K562 (cell line): ENCODE results near the gene EXOC2. TPM values are rescaled to one million over a fixed set of nuclear protein-coding genes. Genes with fewer than 3 reads are reported as not detected.
A peak's percentile ranks its signal among the peaks of the same experiment; 100 is the strongest.

Experiments
- ATAC-seq: fragments of 200-7000 bp; cut with Tn5 transposase; 3 replicates; pipeline ENCODE4 v1.9.1; 2020; ENCODE audit warnings: moderate library complexity
- BruUV-seq: library from RNA; stranded (reverse); fragments of 400-500 nt; replicated peaks from 2 replicates; lab custom pipeline; 2021; lab: Mats Ljungman, UMichigan
- CTCF ChIA-PET: fragments of 300-600 bp; formaldehyde crosslinking; extraction: SDS; loops from one replicate; lab custom pipeline; 2021; ENCODE audit warnings: low intra/inter-chr PET ratio; lab: Yijun Ruan, JAX
- POLR2A ChIA-PET: fragments of 300-600, 350-650 bp; sonication (Branson Sonifier 250); formaldehyde crosslinking; extraction: SDS; loops from one replicate; lab custom pipeline; 2021; ENCODE audit warnings: antibody characterized with exemption, inconsistent platforms; lab: Yijun Ruan, JAX
- DNase-seq, 4 experiments: peaks; one replicate each; pipeline versions ENCODE4 v3.0.0 to v3.0.0-alpha.2; 2011 to 2018; ENCODE audit warnings: low spot score in 3 of 4, mixed read lengths in 3 of 4; ENCODE audit errors: extremely low read depth in 1 of 4
- FAIRE-seq: peaks from 2 replicates; lab custom pipeline; 2011; peaks lifted over from hg19 to GRCh38; lab: Jason Lieb, UNC
- H2AFZ ChIP-seq: 2 replicates; pipeline ENCODE4 v1.6.0; 2011; ENCODE audit warnings: low read depth, low read length, control low read depth, inconsistent platforms
- H3K27ac ChIP-seq: fragments of 200-600 bp; 3 replicates; pipeline ENCODE4 v1.8.0; 2011; ENCODE audit warnings: low read depth, mild to moderate bottlenecking, control low read depth, inconsistent platforms, low read length, moderate library complexity, mixed read lengths; ENCODE audit errors: extremely low read depth
- H3K27me3 ChIP-seq, 2 experiments: fragments of 300-600 bp in 1 of 2; 2 replicates in 1 of 2; 3 replicates in 1 of 2; pipeline versions ENCODE4 v1.6.0 to v1.8.0; 2011; ENCODE audit warnings: inconsistent platforms in 2 of 2, low read length in 2 of 2, mild to moderate bottlenecking in 1 of 2, mixed read lengths in 1 of 2, moderate library complexity in 1 of 2; ENCODE audit not compliant: control insufficient read depth in 2 of 2, insufficient read depth in 2 of 2
- H3K36me3 ChIP-seq: fragments of 300-600 bp; 3 replicates; pipeline ENCODE4 v1.8.0; 2011; ENCODE audit warnings: mild to moderate bottlenecking, low read length, inconsistent platforms; ENCODE audit not compliant: control insufficient read depth, insufficient read depth
- H3K4me1 ChIP-seq, 2 experiments: fragments of 200-600 bp in 1 of 2; replicated peaks in 1 of 2; 2 replicates in 1 of 2; 3 replicates in 1 of 2; pipeline versions ENCODE4 v1.5.1 to v1.8.0; 2011; ENCODE audit warnings: inconsistent platforms in 2 of 2, low read length in 2 of 2, mild to moderate bottlenecking in 1 of 2, mixed read lengths in 1 of 2, moderate library complexity in 1 of 2; ENCODE audit not compliant: control insufficient read depth in 2 of 2, insufficient read depth in 2 of 2
- H3K4me2 ChIP-seq: 2 replicates; pipeline ENCODE4 v1.6.1; 2011; ENCODE audit warnings: low read length, control low read depth, inconsistent platforms, mixed read lengths; ENCODE audit not compliant: insufficient read depth
- H3K4me3 ChIP-seq: fragments of 200-600 bp; sonication (generic), shearing (Covaris generic); 2 replicates; pipeline ENCODE4 v1.5.1; 2016; ENCODE audit warnings: control low read depth, inconsistent platforms
- H3K79me2 ChIP-seq: fragments of 200-600 bp; 3 replicates; pipeline ENCODE4 v1.8.0; 2011; ENCODE audit warnings: low read length, inconsistent platforms; ENCODE audit not compliant: control insufficient read depth, insufficient read depth
- H3K9ac ChIP-seq, 2 experiments: 2 replicates each; pipeline versions ENCODE4 v1.6.0 to v1.6.1; 2011; ENCODE audit warnings: low read depth in 2 of 2, low read length in 2 of 2, control low read depth in 1 of 2, inconsistent platforms in 1 of 2, mild to moderate bottlenecking in 1 of 2, mixed read lengths in 1 of 2; ENCODE audit not compliant: insufficient read depth in 1 of 2
- H3K9me1 ChIP-seq: one replicate; pipeline ENCODE4 v1.6.0; 2011; ENCODE audit warnings: inconsistent platforms, mild to moderate bottlenecking, low read length, moderate library complexity; ENCODE audit not compliant: control insufficient read depth, insufficient read depth
- H3K9me3 ChIP-seq: replicated peaks from 2 replicates; pipeline ENCODE4 v1.5.1; 2011; ENCODE audit warnings: low read depth, low read length, inconsistent platforms; ENCODE audit not compliant: control insufficient read depth, insufficient read depth
- H4K20me1 ChIP-seq: replicated peaks from 2 replicates; pipeline ENCODE4 v1.6.1; 2011; ENCODE audit warnings: low read length, inconsistent platforms, mixed read lengths; ENCODE audit not compliant: control insufficient read depth, insufficient read depth
- ATF1 ChIP-seq, 2 experiments: fragments of 450-650 bp in 1 of 2; IDR thresholded peaks; 2 replicates each; pipeline ENCODE4 v1.6.1; 2016; ENCODE audit warnings: missing compliant biosample characterization in 1 of 2, missing genetic modification characterization in 1 of 2
- C11orf30 ChIP-seq: fragments of 450-650 bp; IDR thresholded peaks from 2 replicates; pipeline ENCODE4 v1.6.1; 2016; ENCODE audit warnings: low read depth, mild to moderate bottlenecking
- CBX1 ChIP-seq: sonication (generic); IDR thresholded peaks from 2 replicates; pipeline ENCODE4 v1.6.1; 2016; ENCODE audit warnings: antibody characterized with exemption, low read depth, mild to moderate bottlenecking
- CBX8 ChIP-seq: fragments of 200-600 bp; sonication (generic); IDR thresholded peaks from 2 replicates; pipeline ENCODE4 v1.6.1; 2012; ENCODE audit warnings: borderline replicate concordance, mixed run types, low read depth, mild to moderate bottlenecking, moderate library complexity, mixed read lengths, low read length, control low read depth, inconsistent platforms; ENCODE audit not compliant: poor library complexity, severe bottlenecking; ENCODE audit errors: extremely low read depth
- CHD4 ChIP-seq: fragments of 200-600 bp; sonication (generic); IDR thresholded peaks from 3 replicates; pipeline ENCODE4 v1.6.1; 2012; ENCODE audit warnings: low read depth, mild to moderate bottlenecking, mixed read lengths, low read length, inconsistent platforms; ENCODE audit not compliant: insufficient read depth, insufficient replicate concordance, poor library complexity, severe bottlenecking
- KDM1A ChIP-seq, 2 experiments: fragments of 450-650 bp; IDR thresholded peaks; 2 replicates each; pipeline ENCODE4 v1.6.1; 2016; ENCODE audit warnings: mild to moderate bottlenecking in 2 of 2
- MAFG ChIP-seq: fragments of 450-650 bp; conservative IDR thresholded peaks from 2 replicates; pipeline ENCODE4 v1.6.1; 2016; ENCODE audit warnings: missing genetic modification characterization, missing compliant biosample characterization
- MAFK ChIP-seq: IDR thresholded peaks from 2 replicates; pipeline ENCODE4 v1.6.1; 2011; ENCODE audit warnings: low read length, improper control_type of control experiment
- MBD2 ChIP-seq: sonication (generic); IDR thresholded peaks from 2 replicates; pipeline ENCODE4 v1.6.1; 2016; ENCODE audit warnings: low read depth, borderline replicate concordance
- POLR2AphosphoS2 ChIP-seq: IDR thresholded peaks from 2 replicates; pipeline ENCODE4 v1.6.1; 2012; ENCODE audit warnings: low read length, improper control_type of control experiment
- TAF9B ChIP-seq: fragments of 450-650 bp; IDR thresholded peaks from 2 replicates; pipeline ENCODE4 v1.6.1; 2018; ENCODE audit warnings: mild to moderate bottlenecking; ENCODE audit not compliant: partially characterized antibody
- TEAD2 ChIP-seq: fragments of 450-650 bp; IDR thresholded peaks from 2 replicates; pipeline ENCODE4 v1.6.1; 2016; ENCODE audit warnings: missing genetic modification characterization, control low read depth, missing compliant biosample characterization
- ZFP91 ChIP-seq: sonication (generic); formaldehyde crosslinking; IDR thresholded peaks from 2 replicates; pipeline ENCODE4 v1.8.0; 2022; ENCODE audit warnings: mild to moderate bottlenecking, missing genetic modification reagents
- ZKSCAN1 ChIP-seq: fragments of 150-350 bp; IDR thresholded peaks from 2 replicates; pipeline ENCODE4 v1.6.1; 2016; ENCODE audit warnings: low read depth, low read length
- ZNF316 ChIP-seq: fragments of 450-650 bp; IDR thresholded peaks from 2 replicates; pipeline ENCODE4 v1.6.1; 2016
- ZNF444 ChIP-seq: fragments of 250-450 bp; sonication (Bioruptor Pico); IDR thresholded peaks from 2 replicates; pipeline ENCODE4 v1.4.0; 2020; ENCODE audit warnings: mild to moderate bottlenecking, moderate library complexity
- ZNF584 ChIP-seq: fragments of 200-800 bp; sonication (Bioruptor generic); IDR thresholded peaks from 2 replicates; pipeline ENCODE4 v1.6.1; 2016; ENCODE audit warnings: low read depth, mild to moderate bottlenecking, missing genetic modification characterization, missing compliant biosample characterization
- WGBS: fragments of 100-300 bp; shearing (Covaris generic); methylation state at CpG from one replicate; pipeline ENCODE4 v1.1.6; 2016; ENCODE audit warnings: low coverage, mixed read lengths; ENCODE audit not compliant: insufficient coverage; ENCODE audit errors: missing lambda C conversion rate; 5-methylcytosine and 5-hydroxymethylcytosine counted together
- in situ Hi-C: fragments of 300-500 bp; cut with MboI; formaldehyde crosslinking; loops from 4 replicates; pipeline ENCODE4 v1.15.0; 2018; ENCODE audit warnings: inconsistent platforms, mixed read lengths
- intact Hi-C: fragments of 100-400 bp; cut with micrococcal nuclease; formaldehyde crosslinking; loops from 2 replicates; pipeline ENCODE4 v1.14.2; 2022
- polyA plus RNA-seq, 8 experiments: library from polyadenylated mRNA; depleted of rRNA in 4 of 8; stranded (reverse) in 5 of 8; unstranded in 3 of 8; fragments of >200 nt; fragmentation: Nextera tagmentation in 2 of 8; fragmentation: Illumina TruSeq in 1 of 8; extraction: Ambion mirVana in 2 of 8; extraction: Trizol in 1 of 8; gene quantifications; 2 replicates each; pipeline versions ENCODE4 v1.2.1 to v1.2.3, GENCODE V29; 2011 to 2014; ENCODE audit warnings: inconsistent platforms in 1 of 8, missing spikeins in 1 of 8
- total RNA-seq, 7 experiments: library from RNA; depleted of rRNA in 6 of 7; stranded (reverse); fragments of >200 nt in 6 of 7; fragmentation: Illumina TruSeq in 2 of 7; extraction: Trizol in 2 of 7; gene quantifications; 2 replicates each; pipeline versions ENCODE4 v1.2.1 to v1.2.3, GENCODE V29; 2011 to 2021; ENCODE audit warnings: low replicate concordance in 1 of 7
- TF ChIP-seq, protein P1 (sequence below), 2 experiments: IDR thresholded peaks; 2 replicates each; pipeline ENCODE4 v1.6.1; 2012; ENCODE audit warnings: improper control_type of control experiment in 2 of 2, low read depth in 2 of 2, low read length in 2 of 2, borderline replicate concordance in 1 of 2
- TF ChIP-seq, protein P2 (sequence below): fragments of 450-650 bp; formaldehyde crosslinking; IDR thresholded peaks from 2 replicates; pipeline ENCODE4 v1.4.0; 2022; ENCODE audit warnings: mild to moderate bottlenecking, moderate library complexity

Gene EXOC2
- total and polyA plus RNA-seq, 9 of the 15 experiments (the other 6 are each of a cell fraction or from before 2014, with no cell fraction given) = 12.2 to 30.2 (median 24.2) TPM

DNA sequence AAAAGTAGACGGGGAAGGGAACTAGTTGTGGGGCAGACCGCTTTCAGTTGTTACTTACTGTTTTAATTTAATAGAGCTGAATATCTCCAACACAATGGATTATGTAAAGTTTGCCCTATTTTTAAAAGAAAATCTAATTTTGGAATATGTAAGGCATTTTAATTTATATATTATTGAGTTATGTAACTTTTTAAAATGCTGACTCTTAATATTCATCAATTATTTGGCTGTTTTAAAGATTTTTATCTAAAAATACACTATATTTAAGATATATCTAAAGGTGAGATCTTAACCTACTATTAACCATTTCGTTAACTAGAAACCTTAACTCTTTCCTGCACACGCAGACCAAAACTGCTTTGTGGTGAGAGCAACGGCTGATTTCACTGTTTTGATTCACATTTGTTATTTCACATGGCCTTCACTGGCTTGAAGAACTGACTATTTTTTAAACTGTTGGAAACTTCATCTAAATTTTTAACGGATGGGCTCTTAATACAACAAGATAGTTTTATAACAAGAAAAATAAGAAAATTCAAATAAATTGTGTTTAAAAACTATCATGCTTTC, 123.9 kb downstream of the EXOC2 start:
- intact Hi-C loops (no loop called here), in situ Hi-C loops (no loop called here)
- Histone ChIP-seq H3K9me3 (no peaks in the 10 kb centered on the region), H3K79me2 (no peaks in the 10 kb centered on the region), H3K36me3 (peaks cover 11% of the 10 kb centered on the region; the same call in 2 of the 3 replicates), H3K9ac (no peak overlapping the region), H2AFZ (no peak overlapping the region), H4K20me1 (no peaks in the 10 kb centered on the region), H3K27me3 (no peaks in the 10 kb centered on the region), H3K4me2 (no peak overlapping the region), H3K9me1 (no peaks in the 10 kb centered on the region), H3K27ac (no peak overlapping the region), H3K4me1 (no peaks in the 10 kb centered on the region), H3K4me3 (no peak overlapping the region)
- 91% methylated on average over 6 of the region's 6 CpGs for WGBS
- no peak for DNase-seq
- ChIA-PET POLR2A (no interaction called here), CTCF (no interaction called here)
- no peak for ATAC-seq
- no peak for FAIRE-seq
- BruUV-seq = no TSS peak
- TF ChIP-seq TEAD2 (tag) = no peak
- TF ChIP-seq ZNF584 (CRISPR knock-in tag) = no peak
- TF ChIP-seq, protein P1, sequence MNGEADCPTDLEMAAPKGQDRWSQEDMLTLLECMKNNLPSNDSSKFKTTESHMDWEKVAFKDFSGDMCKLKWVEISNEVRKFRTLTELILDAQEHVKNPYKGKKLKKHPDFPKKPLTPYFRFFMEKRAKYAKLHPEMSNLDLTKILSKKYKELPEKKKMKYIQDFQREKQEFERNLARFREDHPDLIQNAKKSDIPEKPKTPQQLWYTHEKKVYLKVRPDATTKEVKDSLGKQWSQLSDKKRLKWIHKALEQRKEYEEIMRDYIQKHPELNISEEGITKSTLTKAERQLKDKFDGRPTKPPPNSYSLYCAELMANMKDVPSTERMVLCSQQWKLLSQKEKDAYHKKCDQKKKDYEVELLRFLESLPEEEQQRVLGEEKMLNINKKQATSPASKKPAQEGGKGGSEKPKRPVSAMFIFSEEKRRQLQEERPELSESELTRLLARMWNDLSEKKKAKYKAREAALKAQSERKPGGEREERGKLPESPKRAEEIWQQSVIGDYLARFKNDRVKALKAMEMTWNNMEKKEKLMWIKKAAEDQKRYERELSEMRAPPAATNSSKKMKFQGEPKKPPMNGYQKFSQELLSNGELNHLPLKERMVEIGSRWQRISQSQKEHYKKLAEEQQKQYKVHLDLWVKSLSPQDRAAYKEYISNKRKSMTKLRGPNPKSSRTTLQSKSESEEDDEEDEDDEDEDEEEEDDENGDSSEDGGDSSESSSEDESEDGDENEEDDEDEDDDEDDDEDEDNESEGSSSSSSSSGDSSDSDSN (IDR thresholded peaks at IDR 0.05; ENCODE audit: borderline replicate concordance in 1 of 2, low read depth in 2 of 2, low read length in 2 of 2) = no peak
- no peak for TF ChIP-seq POLR2AphosphoS2
- no peak for TF ChIP-seq ZFP91
- TF ChIP-seq MAFG (tag) = 0 out of 2 replicates have a peak, but pooled peaks have one; percentile 34
- no peak for TF ChIP-seq MBD2
- TF ChIP-seq, protein P2, sequence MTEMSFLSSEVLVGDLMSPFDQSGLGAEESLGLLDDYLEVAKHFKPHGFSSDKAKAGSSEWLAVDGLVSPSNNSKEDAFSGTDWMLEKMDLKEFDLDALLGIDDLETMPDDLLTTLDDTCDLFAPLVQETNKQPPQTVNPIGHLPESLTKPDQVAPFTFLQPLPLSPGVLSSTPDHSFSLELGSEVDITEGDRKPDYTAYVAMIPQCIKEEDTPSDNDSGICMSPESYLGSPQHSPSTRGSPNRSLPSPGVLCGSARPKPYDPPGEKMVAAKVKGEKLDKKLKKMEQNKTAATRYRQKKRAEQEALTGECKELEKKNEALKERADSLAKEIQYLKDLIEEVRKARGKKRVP = no peak
- no peak for TF ChIP-seq ZKSCAN1
- peak; percentile 89 for TF ChIP-seq ZNF316
- no peak for TF ChIP-seq TAF9B
- TF ChIP-seq CHD4 = no peak
- no peak for TF ChIP-seq ATF1 (CRISPR knock-in tag; IDR thresholded peaks at IDR 0.05)
- TF ChIP-seq ATF1 (tag; IDR thresholded peaks at IDR 0.05) = no peak
- peak; percentile 76 for TF ChIP-seq C11orf30
- TF ChIP-seq ZNF444 = no peak
- 0 out of 2 replicates have a peak, but pooled peaks have one; percentile 32 for TF ChIP-seq MAFK
- TF ChIP-seq CBX8 = no peak
- no peak for TF ChIP-seq KDM1A (IDR thresholded peaks at IDR 0.05)
- TF ChIP-seq CBX1 = no peak
